Sigmoid colon (tissue), 7 donors: ENCODE results near the gene LIN7B. TPM values are rescaled to one million over a fixed set of nuclear protein-coding genes. Genes with fewer than 3 reads are reported as not detected.

Experiments used
- DNase-seq: peaks from one replicate; pipeline ENCODE4 v3.0.0-alpha.2; 2019
- H3K27ac ChIP-seq, 4 donors: fragments of 200-600 bp; sonication (generic); one replicate each; pipeline ENCODE4 v1.5.1; 2016 to 2019; ENCODE audit warnings: mild to moderate bottlenecking in 1 of 4
- H3K27me3 ChIP-seq, 3 donors: fragments of 200-600 bp; sonication (generic); one replicate each; pipeline ENCODE4 v1.5.1; 2019; ENCODE audit warnings: mild to moderate bottlenecking in 1 of 3
- H3K36me3 ChIP-seq, 4 donors: fragments of 200-600 bp; sonication (generic); one replicate each; pipeline ENCODE4 v1.5.1; 2016 to 2019
- H3K4me1 ChIP-seq, 4 donors: fragments of 200-600 bp; sonication (generic); one replicate each; pipeline ENCODE4 v1.5.1; 2017 to 2019
- H3K4me3 ChIP-seq, 4 donors: fragments of 200-600 bp; sonication (generic); one replicate each; pipeline ENCODE4 v1.5.1; 2017 to 2019; ENCODE audit warnings: mild to moderate bottlenecking in 2 of 4, moderate library complexity in 1 of 4
- H3K9me3 ChIP-seq, 4 donors: fragments of 200-600 bp in 3 of 4; sonication (generic) in 3 of 4; one replicate each; pipeline versions ENCODE4 v1.5.1 to v1.6.1; 2013 to 2019
- CTCF ChIP-seq, 4 experiments: fragments of 450-650 bp in 3 of 4; fragments of 200-600 bp in 1 of 4; IDR thresholded peaks; one replicate each; pipeline ENCODE4 v1.5.1; 2016 to 2019; ENCODE audit warnings: antibody characterized with exemption in 4 of 4, mild to moderate bottlenecking in 3 of 4, moderate library complexity in 2 of 4
- EP300 ChIP-seq, 4 donors: sonication (generic); formaldehyde crosslinking; IDR thresholded peaks; one replicate each; pipeline ENCODE4 v1.6.1; 2017; ENCODE audit warnings: antibody characterized with exemption in 4 of 4
- POLR2A ChIP-seq, 2 donors: fragments of 450-650 bp; IDR thresholded peaks; one replicate each; pipeline ENCODE4 v1.6.1; 2016; ENCODE audit warnings: antibody characterized with exemption in 2 of 2, mild to moderate bottlenecking in 2 of 2, moderate library complexity in 2 of 2
- POLR2AphosphoS5 ChIP-seq, 4 donors: sonication (generic); formaldehyde crosslinking; IDR thresholded peaks; one replicate each; pipeline ENCODE4 v1.6.1; 2017; ENCODE audit warnings: antibody characterized with exemption in 4 of 4
- WGBS, 2 donors: extraction: QIAGEN DNeasy Blood & Tissue Kit; methylation state at CpG; one replicate each; pipeline ENCODE4 v1.1.7; 2013; 5-methylcytosine and 5-hydroxymethylcytosine counted together
- intact Hi-C: fragments of 100-400 bp; cut with DNase I; formaldehyde crosslinking; loops from one replicate; pipeline ENCODE4 v1.15.1; 2023
- polyA plus RNA-seq, 3 donors: library from polyadenylated mRNA; stranded (reverse); fragments of 200-250 nt; gene quantifications; one replicate each; pipeline ENCODE4 v1.2.3, GENCODE V29; 2013
- total RNA-seq, 4 donors: library from RNA; depleted of rRNA; stranded (reverse); fragments of >200 nt; gene quantifications; one replicate each; pipeline ENCODE4 v1.1.0, GENCODE V29; 2016
- donor health status: healthy with polysubstance abuse.
- donor health status: Bipolar disorder and iron deficiency.
- donor health status: healthy.

LIN7B gene
- total and polyA plus RNA-seq, 7 donors = 9.9 to 28.8 (median 17.4) TPM

- no peak overlapping the region for H3K4me3 ChIP-seq
- H3K36me3 ChIP-seq = no peaks in the 10 kb centered on the region
- no peak for DNase-seq
- H3K9me3 ChIP-seq = no peaks in the 10 kb centered on the region
- peaks cover 0 to 18% (median 12%) of the 10 kb centered on the region in 4 donors for H3K4me1 ChIP-seq
- H3K27ac ChIP-seq = no peak overlapping the region
- WGBS, 2 donors = 92 to 93% methylated on average over 9 of the region's 9 CpGs
- peaks cover 24 to 97% (median 73%) of the 10 kb centered on the region in 3 donors for H3K27me3 ChIP-seq
- intact Hi-C loops = no loop called here
- TF ChIP-seq EP300 (IDR thresholded peaks at IDR 0.05) = no peak
- TF ChIP-seq POLR2A (IDR thresholded peaks at IDR 0.05) = no peak
- TF ChIP-seq POLR2AphosphoS5 (IDR thresholded peaks at IDR 0.05) = no peak
- no peak for TF ChIP-seq CTCF (IDR thresholded peaks at IDR 0.05)
Measured at GRCh38 chr19:49069026-49069425, 45.1 kb upstream of the LIN7B start.

GRCh38 chr19:49070416-49070815 is 43.8 kb upstream of the LIN7B start:
- Histone ChIP-seq H3K4me1 (peaks cover 0 to 8% (median 6%) of the 10 kb centered on the region in 4 donors), H3K27ac (no peak overlapping the region), H3K27me3 (peaks cover 17 to 90% (median 65%) of the 10 kb centered on the region in 3 donors), H3K4me3 (no peak overlapping the region), H3K9me3 (no peaks in the 10 kb centered on the region), H3K36me3 (no peaks in the 10 kb centered on the region)
- DNase-seq = no peak
- intact Hi-C loops = no loop called here
- 95 to 96% methylated on average over 21 of the region's 21 CpGs for WGBS, 2 donors
- TF ChIP-seq CTCF (IDR thresholded peaks at IDR 0.05) (no peak), POLR2A (IDR thresholded peaks at IDR 0.05) (no peak), EP300 (IDR thresholded peaks at IDR 0.05) (no peak), POLR2AphosphoS5 (IDR thresholded peaks at IDR 0.05) (no peak)

GRCh38 chr19:49071860-49072547 is 42.2 kb upstream of the LIN7B start:
- no peaks in the 10 kb centered on the region for H3K9me3 ChIP-seq
- no peak for DNase-seq
- no peak overlapping the region for H3K4me3 ChIP-seq
- no peak overlapping the region for H3K27ac ChIP-seq
- H3K4me1 ChIP-seq = peaks cover 0 to 8% (median 6%) of the 10 kb centered on the region in 4 donors
- H3K36me3 ChIP-seq = no peaks in the 10 kb centered on the region
- WGBS, 2 donors = 6 to 10% methylated on average over 93 of the region's 93 CpGs
- no peak for TF ChIP-seq CTCF (IDR thresholded peaks at IDR 0.05)
- TF ChIP-seq POLR2A (IDR thresholded peaks at IDR 0.05) = no peak
- no peak for TF ChIP-seq EP300 (IDR thresholded peaks at IDR 0.05)
- no peak for TF ChIP-seq POLR2AphosphoS5 (IDR thresholded peaks at IDR 0.05)
- intact Hi-C loops = no loop called here
- H3K27me3 ChIP-seq = peaks cover 17 to 75% (median 58%) of the 10 kb centered on the region in 3 donors

GRCh38 chr19:49073514-49074378 is 40.4 kb upstream of the LIN7B start:
- peaks cover 0 to 8% (median 6%) of the 10 kb centered on the region in 4 donors for H3K4me1 ChIP-seq
- intact Hi-C loops = no loop called here
- no peak overlapping the region for H3K4me3 ChIP-seq
- 52 to 64% methylated on average over 23 of the region's 23 CpGs for WGBS, 2 donors
- DNase-seq = no peak
- TF ChIP-seq EP300 (IDR thresholded peaks at IDR 0.05) (no peak), POLR2AphosphoS5 (IDR thresholded peaks at IDR 0.05) (no peak), POLR2A (IDR thresholded peaks at IDR 0.05) (no peak), CTCF (IDR thresholded peaks at IDR 0.05) (no peak)
- no peaks in the 10 kb centered on the region for H3K36me3 ChIP-seq
- peaks cover 17 to 59% (median 45%) of the 10 kb centered on the region in 3 donors for H3K27me3 ChIP-seq
- no peaks in the 10 kb centered on the region for H3K9me3 ChIP-seq
- no peak overlapping the region for H3K27ac ChIP-seq
